Measurements from ENCODE around the gene GPBP1L1.
"Not testable (repeated sequence)": the region's sequence is repeated elsewhere in the genome, so short reads cannot be mapped to it uniquely, and the experiment has no call there.

Gene GPBP1L1

GRCh38 chr1:45686288-45687013 lies at the start of gene GPBP1L1:
Gene GPBP1L1, minus strand, starts transcription at chr1:45686533. Its CDS starts 27,446 bp downstream, at chr1:45659087.
- DNase-seq, result peak; percentile 88

GRCh38 chr1:45730780-45731319 lies 44.5 kb upstream of the GPBP1L1 start:
- no peak for DNase-seq

DNA sequence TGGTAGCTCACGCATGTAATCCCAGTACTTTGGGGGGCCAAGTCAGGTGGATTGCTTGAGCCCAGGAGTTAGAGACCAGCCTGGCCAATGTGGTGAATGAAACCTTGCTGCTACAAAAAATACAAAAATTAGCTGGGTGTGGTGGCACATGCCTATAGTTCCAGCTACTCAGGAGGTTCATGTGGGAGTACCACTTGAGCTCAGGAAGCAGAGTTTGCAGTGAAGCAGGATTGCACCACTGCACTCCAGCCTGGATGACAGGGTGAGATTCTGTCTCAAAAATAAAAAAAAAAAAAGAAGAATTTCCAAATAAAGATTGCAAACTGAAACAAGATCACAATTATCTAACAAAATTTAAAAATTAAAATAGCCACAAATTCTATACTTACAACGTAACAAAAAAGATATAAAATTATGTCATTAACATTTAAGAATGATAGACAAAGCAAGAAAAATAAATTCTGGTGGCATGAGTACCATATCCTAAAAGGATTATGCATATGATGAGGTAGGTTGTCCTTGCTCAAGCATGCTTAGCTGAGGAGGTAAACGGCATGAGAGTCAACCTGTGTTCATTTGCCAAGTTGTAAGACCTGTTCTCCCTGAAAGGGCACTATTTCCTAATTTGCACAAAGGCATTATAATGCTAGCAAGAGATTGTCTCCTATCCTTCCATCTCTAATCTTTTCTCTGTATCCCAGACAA lies 43.9 kb upstream of the GPBP1L1 start:
- peak; percentile 26 for DNase-seq

- DNase-seq, result not testable (repeated sequence)
Measured at GRCh38 chr1:45726007-45726406, 39.7 kb upstream of the GPBP1L1 start.

DNA sequence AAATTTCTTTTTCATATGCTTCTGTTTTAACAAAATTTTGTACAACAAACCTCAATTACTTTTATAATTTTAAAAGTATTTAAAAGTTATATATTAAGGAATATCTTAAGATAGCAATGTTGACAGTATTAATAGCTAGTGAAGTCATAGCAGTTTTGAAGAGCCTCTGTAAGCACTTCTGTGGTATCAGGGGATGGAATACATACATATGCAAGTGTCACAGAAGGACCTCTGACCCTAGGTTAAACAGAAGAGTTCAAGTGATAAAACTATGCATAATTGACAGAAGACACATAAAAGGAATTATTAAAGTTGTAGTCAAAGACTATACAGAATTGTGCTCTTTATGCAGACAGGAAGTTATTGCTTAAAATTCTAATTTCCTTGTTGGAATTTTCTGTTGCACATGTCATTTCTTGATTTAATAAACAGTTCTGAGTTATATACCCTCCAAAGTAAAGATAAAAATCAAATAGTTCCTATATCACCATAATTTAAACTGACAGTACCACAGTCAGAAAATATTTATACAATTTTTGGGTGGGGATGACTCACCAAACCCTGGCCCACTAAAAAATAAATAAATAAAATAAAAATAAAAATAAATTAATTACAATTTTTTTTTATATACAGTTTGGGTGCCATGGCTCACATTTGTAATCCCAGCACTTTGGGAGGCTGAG lies 37.1 kb upstream of the GPBP1L1 start:
- DNase-seq, result no peak

- no peak for DNase-seq
Measured at GRCh38 chr1:45722809-45723208, 36.5 kb upstream of the GPBP1L1 start.

- DNase-seq, result no peak
Measured at GRCh38 chr1:45721207-45721606, 34.9 kb upstream of the GPBP1L1 start.

GRCh38 chr1:45718289-45718688 lies 32.0 kb upstream of the GPBP1L1 start:
- DNase-seq, result no peak

- not testable (repeated sequence) for DNase-seq
Measured at GRCh38 chr1:45717386-45717785, 31.1 kb upstream of the GPBP1L1 start.

- DNase-seq, result no peak
Measured at GRCh38 chr1:45716700-45717099, 30.4 kb upstream of the GPBP1L1 start.

DNA sequence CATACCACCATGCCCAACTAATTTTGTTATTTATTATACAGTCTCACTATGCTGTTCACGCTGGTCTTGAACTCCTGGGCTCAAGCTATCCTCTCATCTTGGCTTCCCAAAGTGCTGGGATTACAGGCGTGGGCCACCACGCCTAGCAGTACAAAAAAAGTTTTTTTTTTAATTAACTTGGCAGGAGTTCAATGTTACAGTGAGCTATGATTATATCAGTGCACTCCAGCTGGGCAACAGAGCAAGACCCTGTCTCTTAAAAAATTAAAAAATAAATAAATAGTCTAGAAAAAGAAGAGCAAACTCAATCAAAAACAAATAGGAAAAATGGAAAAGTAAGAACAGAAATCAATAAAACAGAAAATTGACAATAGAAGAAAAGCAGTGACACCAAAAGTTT lies 27.4 kb upstream of the GPBP1L1 start:
- DNase-seq, result no peak

DNA sequence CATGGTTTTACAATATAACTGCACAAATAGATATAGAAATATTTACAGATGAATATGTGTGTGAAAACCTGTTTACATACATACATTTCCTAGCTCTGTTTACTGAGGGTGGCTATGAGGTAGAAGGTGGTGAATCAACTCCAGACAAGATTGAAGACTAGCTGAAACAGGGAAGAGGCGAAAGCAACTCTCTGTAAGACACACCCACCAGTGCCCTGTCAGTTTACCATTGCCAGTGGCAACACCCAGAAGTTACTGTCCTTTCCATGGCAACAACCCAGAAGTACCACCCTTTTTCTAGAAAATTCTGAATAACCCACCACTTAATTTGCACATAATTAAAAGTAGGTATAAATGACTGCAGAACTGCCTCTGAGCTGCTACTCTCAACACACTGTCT lies 18.3 kb upstream of the GPBP1L1 start:
- DNase-seq, result no peak

DNA sequence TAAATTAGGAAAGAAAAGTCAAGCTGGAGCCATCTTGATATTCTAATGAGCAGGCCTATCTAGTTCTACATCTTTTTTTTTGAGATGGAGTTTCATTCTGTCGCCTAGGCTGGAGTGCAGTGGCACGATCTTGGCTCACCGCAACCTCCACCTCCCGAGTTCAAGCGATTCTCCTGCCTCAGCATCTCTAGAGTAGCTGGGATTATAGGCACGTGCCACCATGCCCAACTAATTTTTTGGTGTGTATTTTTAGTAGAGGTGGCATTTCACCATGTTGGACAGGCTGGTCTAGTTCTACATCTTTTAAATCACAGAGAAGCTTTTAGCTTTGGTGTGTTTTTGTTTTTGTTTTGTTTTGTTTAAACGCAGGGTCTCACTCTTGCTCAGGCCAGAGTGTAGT lies 8.5 kb upstream of the GPBP1L1 start:
- DNase-seq, result no peak

GRCh38 chr1:45693811-45694210 lies 7.5 kb upstream of the GPBP1L1 start:
- not testable (repeated sequence) for DNase-seq

DNA sequence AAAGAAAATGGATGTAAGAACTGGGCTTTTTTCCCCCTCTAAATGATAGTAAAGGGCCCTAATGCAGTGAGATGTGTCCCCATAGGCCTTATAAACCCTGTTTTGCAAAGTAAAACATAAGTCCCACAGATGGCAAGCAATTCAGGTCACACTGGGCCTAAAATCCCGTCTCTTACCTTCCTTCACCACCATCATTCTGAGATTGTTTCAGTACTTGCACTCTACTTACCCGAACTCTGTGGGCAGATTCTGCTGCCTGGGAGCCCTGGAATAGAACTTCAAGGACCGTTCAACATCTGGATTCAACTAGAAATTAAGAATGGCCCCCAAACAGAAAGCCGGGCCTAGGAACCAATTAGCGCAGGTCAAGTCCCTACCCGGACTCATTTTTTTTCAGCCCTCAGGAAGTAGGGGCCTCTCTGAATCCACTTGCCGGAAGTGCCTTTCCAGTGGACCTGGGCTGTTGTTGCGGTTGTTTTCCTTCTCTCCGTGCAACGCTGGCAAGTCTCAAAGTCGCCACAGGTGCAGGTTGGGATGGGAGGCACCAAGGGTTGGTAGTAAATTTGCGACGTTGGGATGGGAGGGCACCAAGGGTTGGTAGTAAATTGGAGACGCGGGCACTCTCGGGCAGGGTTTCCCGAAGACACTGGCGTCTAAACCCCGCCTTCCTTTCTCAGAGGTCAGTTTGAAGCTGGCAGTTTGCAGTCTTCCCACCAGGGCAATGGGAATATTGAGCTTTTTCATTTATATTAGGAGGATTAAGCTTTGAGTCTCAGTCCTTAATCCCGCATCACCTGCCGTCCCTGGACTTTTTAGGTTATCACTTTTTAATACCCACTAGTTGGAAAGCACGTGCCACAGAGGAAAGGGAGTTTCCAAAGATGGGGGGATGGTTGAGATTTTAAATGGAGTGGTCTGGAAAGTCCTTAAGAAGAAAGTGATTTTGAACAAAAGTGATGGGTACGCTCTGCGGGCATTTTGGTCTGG lies 1.7 kb upstream of the GPBP1L1 start, which contains the start of gene TMEM69:
Gene TMEM69, plus strand, starts transcription at position 428 of the 987 bp plus-strand sequence. CDS start 2,888 bp downstream, outside the sequence.
- DNase-seq, result peak; percentile 89

GRCh38 chr1:45687014-45687753 lies 851 bp upstream of the GPBP1L1 start:
- DNase-seq, result peak; percentile 99

DNA sequence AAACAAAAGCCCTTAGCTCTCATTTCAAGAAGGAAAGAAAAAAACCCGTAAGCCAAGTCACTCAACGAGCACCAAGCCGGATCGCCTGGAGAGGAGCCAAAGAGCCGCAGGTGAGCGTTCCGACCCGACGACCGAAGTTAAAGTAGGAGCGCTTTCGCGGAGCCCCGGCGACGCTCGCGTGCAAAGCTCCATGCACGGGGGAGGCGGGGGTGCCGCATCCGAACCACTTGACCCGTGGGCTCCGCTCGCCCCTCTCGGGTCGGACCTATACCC lies 382 bp downstream of the GPBP1L1 start:
- peak; percentile 40 for DNase-seq

DNA sequence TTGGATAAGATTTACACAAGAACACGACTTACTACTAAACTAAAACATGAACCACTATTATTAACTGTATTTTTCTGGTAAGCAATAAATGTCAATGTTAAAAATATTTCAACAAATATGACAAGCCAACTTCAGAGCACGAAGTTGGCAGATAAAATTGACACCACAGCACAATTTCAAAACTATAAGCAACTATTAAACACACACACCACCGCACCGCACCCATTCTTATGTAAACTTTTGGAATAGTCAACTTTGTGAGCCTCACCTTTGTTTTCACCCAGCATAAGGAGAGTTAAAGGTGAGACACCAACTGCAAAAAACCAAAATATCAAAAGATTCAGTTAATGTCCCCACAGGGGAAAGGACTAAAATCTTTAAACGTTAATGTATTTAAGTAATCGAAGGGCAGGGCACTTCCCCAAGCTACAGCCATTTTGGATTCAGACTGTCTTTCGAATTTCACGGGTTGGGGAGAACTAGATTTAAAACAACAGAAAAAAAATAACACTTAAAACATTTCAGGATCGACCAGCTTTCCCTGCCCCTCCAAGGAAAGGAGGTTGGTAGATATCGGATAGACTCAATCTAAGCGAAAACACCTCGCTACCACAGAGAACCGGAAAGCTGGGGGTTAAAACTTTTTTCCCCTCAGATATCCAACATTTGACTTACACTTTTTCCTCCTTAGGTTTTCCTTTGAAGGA lies 872 bp downstream of the GPBP1L1 start:
- DNase-seq, result no peak

GRCh38 chr1:45684402-45684801 lies 1.9 kb downstream of the GPBP1L1 start:
- no peak for DNase-seq

DNA sequence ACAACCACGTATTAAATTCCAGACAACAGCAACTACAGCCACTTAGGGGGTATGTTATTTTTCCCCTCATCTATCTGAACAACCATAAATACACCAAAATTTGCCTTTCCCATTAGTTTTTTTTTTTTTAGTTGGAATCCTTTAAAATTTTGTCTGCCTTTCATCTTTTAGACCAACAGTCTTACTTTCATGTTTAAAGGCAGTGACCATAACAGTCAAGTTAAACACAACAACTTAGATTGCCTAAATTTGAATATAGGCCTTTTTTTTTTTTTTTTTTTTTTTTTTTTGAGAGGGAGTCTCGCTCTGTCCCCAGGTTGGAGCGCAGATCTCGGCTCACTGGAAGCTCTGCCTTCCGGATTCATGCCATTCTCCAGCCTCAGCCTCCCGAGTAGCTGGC lies 3.4 kb downstream of the GPBP1L1 start:
- no peak for DNase-seq

DNA sequence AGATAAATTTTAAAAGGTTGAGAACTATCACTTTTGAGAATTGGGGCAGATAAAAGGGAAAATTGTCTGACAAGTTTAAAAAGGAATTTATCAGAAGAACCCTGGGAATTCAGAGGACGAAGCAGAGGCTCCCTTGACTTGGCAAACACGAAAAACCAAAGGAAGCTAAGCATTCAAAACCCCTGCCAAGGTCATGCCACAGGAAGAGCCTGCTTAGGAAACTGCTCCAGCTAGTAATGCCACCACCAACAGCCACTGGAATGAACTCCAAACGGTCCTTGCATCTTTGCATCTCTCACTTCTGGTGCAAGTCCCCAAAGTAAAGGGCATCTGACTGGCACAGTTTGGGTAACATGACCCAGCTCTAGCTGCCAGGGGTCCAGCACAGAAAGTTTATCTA lies 7.2 kb downstream of the GPBP1L1 start:
- DNase-seq, result no peak

All from NCI-H510A (cell line).